ENCODE results near the gene PRL.

Gene PRL

GRCh38 chr6:22306741-22307466 is 10.1 kb upstream of the PRL start:
- no peak for ATAC-seq
- H3K4me1 Mint-ChIP-seq, result no peaks in the 10 kb centered on the region

GRCh38 chr6:22302838-22303237 is 6.0 kb upstream of the PRL start:
- H3K4me1 Mint-ChIP-seq, result no peaks in the 10 kb centered on the region
- no peak overlapping the region for H3K27ac Mint-ChIP-seq
- DNase-seq, result no peak
- no peaks in the 10 kb centered on the region for H3K9me3 Mint-ChIP-seq
- ATAC-seq, result no peak
- H3K4me3 Mint-ChIP-seq, result no peak overlapping the region
- H3K27me3 Mint-ChIP-seq, result no peaks in the 10 kb centered on the region

More at GRCh38 chr6:22306741-22307466, 10.1 kb upstream of the PRL start:
- Mint-ChIP-seq H3K4me3 (no peak overlapping the region), H3K27me3 (no peaks in the 10 kb centered on the region), H3K9me3 (peaks cover 7 to 17% of the 10 kb centered on the region in 2 donors), H3K27ac (no peak overlapping the region)
- no peak for DNase-seq

GRCh38 chr6:22300273-22300998 is 3.6 kb upstream of the PRL start:
- Mint-ChIP-seq H3K9me3 (no peaks in the 10 kb centered on the region), H3K4me3 (no peak overlapping the region), H3K27me3 (no peaks in the 10 kb centered on the region), H3K27ac (no peak overlapping the region), H3K4me1 (no peaks in the 10 kb centered on the region)
- ATAC-seq, result no peak
- DNase-seq, result no peak

- H3K4me1 Mint-ChIP-seq, result no peaks in the 10 kb centered on the region
- no peak overlapping the region for H3K4me3 Mint-ChIP-seq
- no peaks in the 10 kb centered on the region for H3K27me3 Mint-ChIP-seq
Measured at GRCh38 chr6:22298475-22298890, 1.6 kb upstream of the PRL start.

GRCh38 chr6:22296067-22296466 is 769 bp downstream of the PRL start:
- no peak for ATAC-seq
- Mint-ChIP-seq H3K9me3 (no peaks in the 10 kb centered on the region), H3K4me3 (no peak overlapping the region), H3K27ac (no peak overlapping the region), H3K27me3 (no peaks in the 10 kb centered on the region), H3K4me1 (no peaks in the 10 kb centered on the region)
- no peak for DNase-seq

More at GRCh38 chr6:22298475-22298890, 1.6 kb upstream of the PRL start:
- Mint-ChIP-seq H3K27ac (no peak overlapping the region), H3K9me3 (no peaks in the 10 kb centered on the region)
- DNase-seq, result no peak
- no peak for ATAC-seq

GRCh38 chr6:22295145-22295544 is 1.7 kb downstream of the PRL start:
- Mint-ChIP-seq H3K27me3 (no peaks in the 10 kb centered on the region), H3K4me1 (no peaks in the 10 kb centered on the region), H3K27ac (no peak overlapping the region), H3K9me3 (no peaks in the 10 kb centered on the region), H3K4me3 (no peak overlapping the region)
- ATAC-seq (no peak), DNase-seq (no peak)

GRCh38 chr6:22294301-22294700 is 2.5 kb downstream of the PRL start:
- no peaks in the 10 kb centered on the region for H3K27me3 Mint-ChIP-seq
- H3K4me3 Mint-ChIP-seq, result no peak overlapping the region
- ATAC-seq (no peak), DNase-seq (no peak)
- no peak overlapping the region for H3K27ac Mint-ChIP-seq
- no peaks in the 10 kb centered on the region for H3K4me1 Mint-ChIP-seq
- no peaks in the 10 kb centered on the region for H3K9me3 Mint-ChIP-seq

GRCh38 chr6:22290045-22290444 is 6.8 kb downstream of the PRL start:
- no peak for ATAC-seq
- Mint-ChIP-seq H3K4me1 (no peaks in the 10 kb centered on the region), H3K27me3 (no peaks in the 10 kb centered on the region), H3K4me3 (no peak overlapping the region), H3K27ac (no peak overlapping the region), H3K9me3 (no peaks in the 10 kb centered on the region)
- DNase-seq, result no peak

GRCh38 chr6:22288721-22289120 is 8.1 kb downstream of the PRL start:
- Mint-ChIP-seq H3K9me3 (no peaks in the 10 kb centered on the region), H3K27ac (no peak overlapping the region), H3K4me1 (no peaks in the 10 kb centered on the region), H3K4me3 (no peak overlapping the region), H3K27me3 (no peaks in the 10 kb centered on the region)
- DNase-seq (no peak), ATAC-seq (no peak)

GRCh38 chr6:22284666-22285065 is 12.2 kb downstream of the PRL start:
- ATAC-seq (no peak), DNase-seq (no peak)
- no peak overlapping the region for H3K4me3 Mint-ChIP-seq
- no peaks in the 10 kb centered on the region for H3K9me3 Mint-ChIP-seq
- H3K27me3 Mint-ChIP-seq, result no peaks in the 10 kb centered on the region
- H3K4me1 Mint-ChIP-seq, result no peaks in the 10 kb centered on the region
- H3K27ac Mint-ChIP-seq, result no peak overlapping the region

GRCh38 chr6:22281341-22282085 is 15.3 kb downstream of the PRL start:
- DNase-seq (no peak), ATAC-seq (no peak)
- Mint-ChIP-seq H3K27ac (no peak overlapping the region), H3K9me3 (peaks cover 0 to under 1% of the 10 kb centered on the region in 2 donors), H3K4me3 (no peak overlapping the region), H3K4me1 (no peaks in the 10 kb centered on the region), H3K27me3 (no peaks in the 10 kb centered on the region)

GRCh38 chr6:22279427-22279826 is 17.4 kb downstream of the PRL start:
- DNase-seq (no peak), ATAC-seq (no peak)
- Mint-ChIP-seq H3K4me3 (no peak overlapping the region), H3K9me3 (peaks cover 3 to 12% of the 10 kb centered on the region in 2 donors), H3K27ac (no peak overlapping the region), H3K27me3 (no peaks in the 10 kb centered on the region), H3K4me1 (no peaks in the 10 kb centered on the region)

- H3K9me3 Mint-ChIP-seq, result peaks cover 0 to 12% of the 10 kb centered on the region in 2 donors
- no peaks in the 10 kb centered on the region for H3K4me1 Mint-ChIP-seq
- no peak overlapping the region for H3K27ac Mint-ChIP-seq
- DNase-seq, result no peak
- H3K4me3 Mint-ChIP-seq, result no peak overlapping the region
- no peak for ATAC-seq
- H3K27me3 Mint-ChIP-seq, result no peaks in the 10 kb centered on the region
Measured at GRCh38 chr6:22271081-22271480, 25.8 kb downstream of the PRL start.

- no peaks in the 10 kb centered on the region for H3K4me1 Mint-ChIP-seq
- H3K27ac Mint-ChIP-seq, result no peak overlapping the region
- H3K9me3 Mint-ChIP-seq, result peaks cover 0 to 5% of the 10 kb centered on the region in 2 donors
- ATAC-seq (no peak), DNase-seq (no peak)
- H3K4me3 Mint-ChIP-seq, result no peak overlapping the region
- H3K27me3 Mint-ChIP-seq, result no peaks in the 10 kb centered on the region
Measured at GRCh38 chr6:22263748-22264147, 33.1 kb downstream of the PRL start.

GRCh38 chr6:22254886-22255285 is 42.0 kb downstream of the PRL start:
- no peak for DNase-seq
- H3K27ac Mint-ChIP-seq, result no peak overlapping the region
- H3K27me3 Mint-ChIP-seq, result no peaks in the 10 kb centered on the region
- H3K9me3 Mint-ChIP-seq, result peaks cover 0 to 7% of the 10 kb centered on the region in 2 donors
- H3K4me1 Mint-ChIP-seq, result no peaks in the 10 kb centered on the region
- ATAC-seq, result no peak
- no peak overlapping the region for H3K4me3 Mint-ChIP-seq

Data from stimulated activated naive CD8-positive, alpha-beta T cell treated with anti-CD3 and anti-CD28 coated beads, Interleukin-15, amount 100 ng/mL, for 72 hours (primary cell).